ENCODE measurements around the gene WDR38.

Gene WDR38

DNA sequence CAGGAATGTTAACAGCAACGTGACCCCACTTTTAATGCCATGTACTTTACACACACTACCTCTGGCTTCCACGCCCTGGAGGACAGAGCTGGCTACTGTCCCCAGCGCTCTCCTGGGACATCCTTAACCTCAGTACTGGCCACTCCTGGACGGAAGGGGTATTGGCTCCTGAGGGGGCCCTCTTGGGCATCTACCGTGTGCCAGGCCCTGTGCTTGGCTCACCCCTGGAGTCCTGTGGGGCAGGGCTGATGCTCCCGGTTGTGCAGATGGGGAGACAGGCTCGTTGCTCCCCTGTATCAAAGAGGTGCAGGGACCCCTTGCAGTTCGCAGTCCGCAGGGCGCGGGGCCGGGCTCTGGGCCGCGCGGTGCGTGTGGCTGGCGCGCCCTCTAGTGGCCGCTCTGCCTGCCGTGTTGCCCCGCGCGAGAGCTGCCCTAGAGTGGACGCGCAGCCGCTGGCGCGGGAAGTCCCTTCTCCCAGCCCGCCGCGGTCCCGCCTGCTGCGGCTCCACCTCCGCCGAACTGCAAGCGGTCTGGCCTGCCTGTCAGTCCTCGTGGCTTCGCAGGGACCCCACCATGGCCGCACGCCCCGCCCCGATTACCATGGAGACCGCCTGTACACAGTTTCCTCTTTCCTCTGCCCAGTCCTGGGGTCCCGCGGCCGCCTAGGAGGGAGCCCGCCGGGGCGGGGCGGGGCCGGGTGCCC, at the start of gene WDR38:
Gene WDR38 (plus strand): TSS at position 632 of the 703 bp plus-strand sequence. CDS start 72 bp downstream, outside the sequence.
- peak; percentile 42 for DNase-seq (ENCODE audit: low read depth)
- TF ChIP-seq, protein P1, sequence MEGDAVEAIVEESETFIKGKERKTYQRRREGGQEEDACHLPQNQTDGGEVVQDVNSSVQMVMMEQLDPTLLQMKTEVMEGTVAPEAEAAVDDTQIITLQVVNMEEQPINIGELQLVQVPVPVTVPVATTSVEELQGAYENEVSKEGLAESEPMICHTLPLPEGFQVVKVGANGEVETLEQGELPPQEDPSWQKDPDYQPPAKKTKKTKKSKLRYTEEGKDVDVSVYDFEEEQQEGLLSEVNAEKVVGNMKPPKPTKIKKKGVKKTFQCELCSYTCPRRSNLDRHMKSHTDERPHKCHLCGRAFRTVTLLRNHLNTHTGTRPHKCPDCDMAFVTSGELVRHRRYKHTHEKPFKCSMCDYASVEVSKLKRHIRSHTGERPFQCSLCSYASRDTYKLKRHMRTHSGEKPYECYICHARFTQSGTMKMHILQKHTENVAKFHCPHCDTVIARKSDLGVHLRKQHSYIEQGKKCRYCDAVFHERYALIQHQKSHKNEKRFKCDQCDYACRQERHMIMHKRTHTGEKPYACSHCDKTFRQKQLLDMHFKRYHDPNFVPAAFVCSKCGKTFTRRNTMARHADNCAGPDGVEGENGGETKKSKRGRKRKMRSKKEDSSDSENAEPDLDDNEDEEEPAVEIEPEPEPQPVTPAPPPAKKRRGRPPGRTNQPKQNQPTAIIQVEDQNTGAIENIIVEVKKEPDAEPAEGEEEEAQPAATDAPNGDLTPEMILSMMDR (IDR thresholded peaks at IDR 0.05; ENCODE audit: control insufficient read depth, extremely low read depth, insufficient read depth), result peak; percentile 98
- peak within 1 kb of the TSS; percentile 48 for H3K4me3 ChIP-seq (ENCODE audit: low read depth, low read length)

DNA sequence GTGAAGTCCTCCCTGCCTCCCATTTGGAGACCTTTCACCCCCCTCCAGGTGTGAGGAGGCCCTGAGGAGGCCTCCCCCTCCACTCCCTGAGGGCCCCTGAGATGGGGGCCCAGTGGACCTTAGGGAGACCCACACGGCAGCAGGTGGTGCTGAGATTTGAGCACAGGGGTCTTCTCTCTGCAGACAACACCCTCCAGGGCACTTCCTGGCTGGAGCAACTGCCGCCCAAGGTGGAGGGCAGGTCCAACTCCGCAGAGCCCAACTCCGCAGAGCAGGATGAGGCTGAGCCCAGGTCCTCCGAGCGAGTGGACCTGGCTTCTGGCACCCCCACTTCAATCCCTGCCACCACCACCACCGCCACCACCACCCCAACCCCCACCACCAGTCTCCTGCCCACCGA, 49.3 kb upstream of the WDR38 start:
- TF ChIP-seq, protein P1 (IDR thresholded peaks at IDR 0.05; ENCODE audit: control insufficient read depth, extremely low read depth, insufficient read depth), result no peak
- DNase-seq (ENCODE audit: low read depth), result no peak
- no peak overlapping the region for H3K4me3 ChIP-seq (ENCODE audit: low read depth, low read length)

- no peak for DNase-seq (ENCODE audit: low read depth)
- no peak overlapping the region for H3K4me3 ChIP-seq (ENCODE audit: low read depth, low read length)
- TF ChIP-seq, protein P1 (IDR thresholded peaks at IDR 0.05; ENCODE audit: control insufficient read depth, extremely low read depth, insufficient read depth), result no peak
Measured at GRCh38 chr9:124805186-124805585, 48.1 kb upstream of the WDR38 start.

- TF ChIP-seq, protein P1 (IDR thresholded peaks at IDR 0.05; ENCODE audit: control insufficient read depth, extremely low read depth, insufficient read depth), result no peak
- no peak for DNase-seq (ENCODE audit: low read depth)
- no peak overlapping the region for H3K4me3 ChIP-seq (ENCODE audit: low read depth, low read length)
Measured at GRCh38 chr9:124808246-124808956, 44.9 kb upstream of the WDR38 start.

DNA sequence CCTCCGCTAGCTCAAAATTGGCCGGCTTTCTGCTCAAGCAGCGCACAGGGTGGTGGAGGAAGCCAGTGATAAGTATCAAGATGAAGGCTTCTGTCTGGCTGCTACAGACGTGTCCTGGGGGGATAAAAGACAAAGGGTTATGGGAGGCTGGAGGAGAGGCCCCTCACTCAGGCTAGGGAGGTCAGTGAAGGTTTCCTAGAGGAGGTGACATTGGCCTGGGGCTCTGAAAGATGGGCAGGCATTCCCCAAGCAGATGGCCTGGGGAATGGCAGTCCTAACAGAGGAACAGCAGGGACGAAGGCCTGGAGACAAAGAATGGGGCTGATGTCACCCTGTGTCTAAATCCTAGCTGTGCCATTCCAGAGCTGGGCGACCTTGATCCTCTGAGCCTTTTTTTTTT, 44.0 kb upstream of the WDR38 start:
- no peak for DNase-seq (ENCODE audit: low read depth)
- TF ChIP-seq, protein P1 (IDR thresholded peaks at IDR 0.05; ENCODE audit: control insufficient read depth, extremely low read depth, insufficient read depth), result no peak
- H3K4me3 ChIP-seq (ENCODE audit: low read depth, low read length), result no peak overlapping the region

GRCh38 chr9:124809741-124810500, 43.3 kb upstream of the WDR38 start:
- no peak for DNase-seq (ENCODE audit: low read depth)
- no peak overlapping the region for H3K4me3 ChIP-seq (ENCODE audit: low read depth, low read length)
- TF ChIP-seq, protein P1 (IDR thresholded peaks at IDR 0.05; ENCODE audit: control insufficient read depth, extremely low read depth, insufficient read depth), result no peak
